ENCODE results near the gene SUPT5H. TPM values are rescaled to one million over a fixed set of nuclear protein-coding genes. Genes with fewer than 3 reads are reported as not detected.
A peak's percentile ranks its signal among the peaks of the same experiment; 100 is the strongest.

Gene SUPT5H
- total and polyA plus RNA-seq, 2 of the 4 experiments (the other 2 are of a cell fraction) = 75.3 to 116 TPM

- H4K20me1 ChIP-seq (ENCODE audit: insufficient read depth, low read length) = no peaks in the 10 kb centered on the region
- H2BK15ac ChIP-seq (ENCODE audit: low read depth, low read length) = no peak overlapping the region
- H3K36me3 ChIP-seq (ENCODE audit: control insufficient read depth, insufficient read depth, low read length) = no peaks in the 10 kb centered on the region
- TF ChIP-seq BHLHE40 (IDR thresholded peaks at IDR 0.05; ENCODE audit: low read depth, low read length) (no peak), ELK1 (IDR thresholded peaks at IDR 0.05; ENCODE audit: borderline replicate concordance, low read depth, low read length) (no peak), MAZ (IDR thresholded peaks at IDR 0.05; ENCODE audit: borderline replicate concordance, low read depth, low read length) (no peak), USF2 (IDR thresholded peaks at IDR 0.05; ENCODE audit: low read depth, low read length) (no peak), FOS (IDR thresholded peaks at IDR 0.05; ENCODE audit: low read depth, low read length) (no peak), RFX5 (IDR thresholded peaks at IDR 0.05; ENCODE audit: low read depth, low read length) (no peak), CTCF (conservative IDR thresholded peaks at IDR 0.05; ENCODE audit: low read depth, low read length) (no peak), RAD21 (IDR thresholded peaks at IDR 0.05; ENCODE audit: low read length) (no peak), MXI1 (IDR thresholded peaks at IDR 0.05; ENCODE audit: borderline replicate concordance, low read depth, low read length) (no peak), MAFK (IDR thresholded peaks at IDR 0.05; ENCODE audit: low read depth, low read length) (no peak), NFE2L2 (IDR thresholded peaks at IDR 0.05; ENCODE audit: low read depth, low read length) (no peak), SMC3 (IDR thresholded peaks at IDR 0.05; ENCODE audit: low read depth, low read length) (no peak), CEBPB (IDR thresholded peaks at IDR 0.05; ENCODE audit: low read depth, low read length) (no peak), CHD1 (IDR thresholded peaks at IDR 0.05; ENCODE audit: low read depth, low read length) (no peak), RCOR1 (IDR thresholded peaks at IDR 0.05; ENCODE audit: insufficient replicate concordance, low read length) (no peak), POLR2A (IDR thresholded peaks at IDR 0.05; ENCODE audit: low read depth, low read length) (no peak)
- H3K9ac ChIP-seq (ENCODE audit: low read depth, low read length) = no peak overlapping the region
- H3K23ac ChIP-seq (ENCODE audit: low read depth, low read length) = no peak overlapping the region
- intact Hi-C loops (cut with micrococcal nuclease) (loop anchor here (5.0 kb wide), 2 partner anchors 35 to 175 kb away; partner anchors contain the start of gene EID2B), dilution Hi-C loops (cut with HindIII; ENCODE audit: low sequenced_read_pairs, unreplicated experiment) (no loop called here), in situ Hi-C loops (cut with MboI; ENCODE audit: low sequenced_read_pairs) (no loop called here)
- no peak overlapping the region for H3K14ac ChIP-seq (replicated peaks; ENCODE audit: low read depth, low read length)
- H3K56ac ChIP-seq (ENCODE audit: extremely low read depth, insufficient read depth, low read length) = no peak overlapping the region
- H3K27ac ChIP-seq (ENCODE audit: insufficient read depth, low read length) = no peak overlapping the region
- H3K18ac ChIP-seq (ENCODE audit: low read depth, low read length) = no peak overlapping the region
- H4K8ac ChIP-seq (ENCODE audit: low read depth in 2 of 2, low read length in 2 of 2) = no peak overlapping the region
- no peak overlapping the region for H2AK5ac ChIP-seq (ENCODE audit: low read depth, low read length)
- peak overlapping the region; percentile 71 for H2AK9ac ChIP-seq (replicated peaks; ENCODE audit: low read depth, low read length, poor library complexity)
- no TSS peak for BruUV-seq (replicated peaks)
- H2BK20ac ChIP-seq (ENCODE audit: low read depth, low read length) = no peak overlapping the region
- ATAC-seq (ENCODE audit: low read depth) (no peak; the same call in 1 of the 2 replicates), DNase-seq (no peak)
- H3K4me2 ChIP-seq (ENCODE audit: low read depth, low read length) = peak overlapping the region; percentile 89; the same call in 1 of the 2 replicates
- H3K79me1 ChIP-seq (ENCODE audit: low read depth in 1 of 2, low read length in 2 of 2) = no peaks in the 10 kb centered on the region
- H2BK120ac ChIP-seq (ENCODE audit: low read depth, low read length) = no peak overlapping the region
- ChIA-PET CTCF (interaction anchor here (0.5 to 1.1 kb wide), 4 partner anchors 26 to 57 kb away, joined by 3 to 5 read pairs (median 3); partner anchors contain the start of gene EID2B), POLR2A (ENCODE audit: unreplicated experiment) (no interaction called here)
- no peak overlapping the region for H4K91ac ChIP-seq (ENCODE audit: insufficient read depth, low read depth, low read length)
- no peak overlapping the region for H3K4ac ChIP-seq (ENCODE audit: low read depth, low read length)
- H3K4me1 ChIP-seq (ENCODE audit: control insufficient read depth, insufficient read depth, low read length) = peaks cover 3% of the 10 kb centered on the region; the same call in 1 of the 2 replicates
- no peaks in the 10 kb centered on the region for H3K9me3 ChIP-seq (ENCODE audit: control insufficient read depth, insufficient read depth, low read length)
- H2BK5ac ChIP-seq (ENCODE audit: low read depth, low read length, poor library complexity, severe bottlenecking) = no peak overlapping the region
- H3K9me1 ChIP-seq (ENCODE audit: insufficient read depth, low read length) = no peaks in the 10 kb centered on the region; the same call in 1 of the 2 replicates
- peaks cover 35% of the 10 kb centered on the region for H3K27me3 ChIP-seq (ENCODE audit: control insufficient read depth, insufficient read depth, low read length)
- no peak overlapping the region for H4K5ac ChIP-seq (ENCODE audit: low read depth, low read length)
- H3K4me3 ChIP-seq (ENCODE audit: insufficient read depth, low read depth, low read length) = no peak overlapping the region
- WGBS, 2 experiments (ENCODE audit: extremely low coverage in 2 of 2, insufficient read length in 1 of 2) = no CpG with 5 or more reads among the region's 7 CpGs
- peak overlapping the region; percentile 85 for H2AFZ ChIP-seq (replicated peaks; ENCODE audit: low read length, poor library complexity)
Observed at GRCh38 chr19:39497701-39497995, 52.3 kb downstream of the SUPT5H start.
